Measurements from ENCODE around the gene TBC1D14. TPM values are rescaled to one million over a fixed set of nuclear protein-coding genes. Genes with fewer than 3 reads are reported as not detected.

Gene TBC1D14
- total RNA-seq, 1 experiment from 2014 or later = 50.2 TPM

GRCh38 chr4:6900181-6900812 lies 9.3 kb upstream of the TBC1D14 start:
- Histone ChIP-seq H4K8ac (replicated peaks; ENCODE audit: insufficient read length, low read depth, low read length) (no peak overlapping the region), H4K20me1 (ENCODE audit: control insufficient read depth, insufficient read depth, insufficient read length) (no peaks in the 10 kb centered on the region), H3K9ac (ENCODE audit: extremely low read depth, insufficient read length, low read length) (no peak overlapping the region), H3K4ac (ENCODE audit: low read depth, low read length) (no peak overlapping the region), H3K23me2 (ENCODE audit: insufficient read length, low read depth, low read length, poor library complexity, severe bottlenecking) (no peaks in the 10 kb centered on the region), H3K79me1 (ENCODE audit: insufficient read depth, low read depth, low read length, poor library complexity, severe bottlenecking) (no peaks in the 10 kb centered on the region), H2AFZ (ENCODE audit: low read length) (no peak overlapping the region), H4K5ac (ENCODE audit: insufficient read length, low read depth, low read length) (no peak overlapping the region), H3K18ac (ENCODE audit: insufficient read length, low read depth, low read length) (no peak overlapping the region), H3K56ac (ENCODE audit: insufficient read length, low read depth, low read length) (no peak overlapping the region), H2BK120ac (ENCODE audit: low read depth, low read length, poor library complexity, severe bottlenecking) (no peak overlapping the region), H3K4me2 (ENCODE audit: insufficient read depth, insufficient read length, low read length) (no peak overlapping the region), H2BK12ac (ENCODE audit: insufficient read length, low read depth, low read length) (no peak overlapping the region), H3K27me3 (ENCODE audit: insufficient read depth, low read length) (no peaks in the 10 kb centered on the region), H3K23ac (ENCODE audit: insufficient read length, low read depth, low read length) (no peak overlapping the region), H2BK15ac (ENCODE audit: low read depth, low read length) (no peak overlapping the region), H2BK20ac (ENCODE audit: low read depth, low read length, poor library complexity, severe bottlenecking) (no peak overlapping the region), H3K27ac (ENCODE audit: insufficient read length, low read depth, low read length) (no peak overlapping the region), H3K4me1 (ENCODE audit: insufficient read depth, low read length) (no peaks in the 10 kb centered on the region), H4K91ac (ENCODE audit: insufficient read length, low read depth, low read length) (no peak overlapping the region), H3T11ph (ENCODE audit: low read length) (no peak overlapping the region), H3K14ac (ENCODE audit: insufficient read depth, low read length) (no peak overlapping the region), H2BK5ac (ENCODE audit: insufficient read length, low read length) (no peak overlapping the region), H2AK5ac (ENCODE audit: insufficient read length, low read length) (no peak overlapping the region), H3K79me2 (ENCODE audit: insufficient read depth, low read length) (no peaks in the 10 kb centered on the region), H3K9me3 (ENCODE audit: control insufficient read depth, low read depth, low read length) (no peaks in the 10 kb centered on the region)
- no CpG with 5 or more reads among the region's 10 CpGs for WGBS (ENCODE audit: extremely low coverage, insufficient read length, low lambda C conversion rate)
- H3K27ac Mint-ChIP-seq = no peak overlapping the region
- H3K9me3 Mint-ChIP-seq = no peaks in the 10 kb centered on the region
- peaks cover 5% of the 10 kb centered on the region for H3K27me3 Mint-ChIP-seq (ENCODE audit: low read depth)
- H3K4me1 Mint-ChIP-seq = peaks cover 5 to 12% of the 10 kb centered on the region in 2 experiments
- no peak for DNase-seq
- H3K36me3 Mint-ChIP-seq (ENCODE audit: insufficient read depth in 1 of 3, low read depth in 3 of 3) = no peaks in the 10 kb centered on the region
- TF ChIP-seq CTCF (conservative IDR thresholded peaks at IDR 0.05) = no peak
- H3K4me3 Mint-ChIP-seq = no peak overlapping the region
